Ishikawa (cell line): Measurements from ENCODE around the gene GALNT10.

Source experiments
- EP300 ChIP-seq: IDR thresholded peaks from 2 replicates; pipeline ENCODE4 v1.6.1; 2012; ENCODE audit warnings: borderline replicate concordance
- FOXM1 ChIP-seq: IDR thresholded peaks from 2 replicates; pipeline ENCODE4 v1.6.1; 2012; ENCODE audit warnings: low read depth, borderline replicate concordance
- MAX ChIP-seq: IDR thresholded peaks from 2 replicates; pipeline ENCODE4 v1.6.1; 2012

- no peak for TF ChIP-seq FOXM1
- no peak for TF ChIP-seq MAX
- no peak for TF ChIP-seq EP300
Measured at GRCh38 chr5:154401931-154402330, 211.4 kb downstream of the GALNT10 start.
